Activated T-cell treated with anti-CD3 and anti-CD28 coated beads, Interleukin-2, amount 50 U/mL, for 1 hour (primary cell): ENCODE data around the gene DUSP14.
A peak's percentile ranks its signal among the peaks of the same experiment; 100 is the strongest.
"Not testable (repeated sequence)": the region's sequence is repeated elsewhere in the genome, so short reads cannot be mapped to it uniquely, and the experiment has no call there.

Source experiments
- DNase-seq: peaks from one replicate; pipeline ENCODE4 v3.0.0-alpha.2; 2020

The DUSP14 gene

GRCh38 chr17:37489197-37490001, at the start of gene DUSP14:
Gene DUSP14 (plus strand): TSS chr17:37489891. CDS start chr17:37512273, 22,382 bp downstream.
- DNase-seq, result peak; percentile 87

GRCh38 chr17:37440424-37440823, 49.3 kb upstream of the DUSP14 start:
- DNase-seq, result no peak

- not testable (repeated sequence) for DNase-seq
Measured at GRCh38 chr17:37441369-37442014, 48.2 kb upstream of the DUSP14 start.

GRCh38 chr17:37446027-37446426, 43.7 kb upstream of the DUSP14 start:
- no peak for DNase-seq

- DNase-seq, result no peak
Measured at GRCh38 chr17:37447641-37448040, 42.0 kb upstream of the DUSP14 start.

GRCh38 chr17:37450112-37450511, 39.6 kb upstream of the DUSP14 start:
- DNase-seq, result no peak

GRCh38 chr17:37457801-37458200, 31.9 kb upstream of the DUSP14 start:
- not testable (repeated sequence) for DNase-seq

GRCh38 chr17:37458805-37459204, 30.9 kb upstream of the DUSP14 start:
- DNase-seq, result no peak

GRCh38 chr17:37461668-37462067, 28.0 kb upstream of the DUSP14 start:
- DNase-seq, result no peak

- DNase-seq, result no peak
Measured at GRCh38 chr17:37462492-37462891, 27.2 kb upstream of the DUSP14 start.

GRCh38 chr17:37463039-37463438, 26.7 kb upstream of the DUSP14 start:
- DNase-seq, result no peak

GRCh38 chr17:37465069-37465616, 24.5 kb upstream of the DUSP14 start:
- no peak for DNase-seq

GRCh38 chr17:37466471-37466870, 23.2 kb upstream of the DUSP14 start:
- no peak for DNase-seq

GRCh38 chr17:37470181-37470580, 19.5 kb upstream of the DUSP14 start:
- no peak for DNase-seq

GRCh38 chr17:37475731-37476420, 13.8 kb upstream of the DUSP14 start:
- DNase-seq, result no peak

- DNase-seq, result no peak
Measured at GRCh38 chr17:37476431-37477120, 13.1 kb upstream of the DUSP14 start.

GRCh38 chr17:37478187-37478586, 11.5 kb upstream of the DUSP14 start:
- no peak for DNase-seq

- no peak for DNase-seq
Measured at GRCh38 chr17:37479025-37479424, 10.7 kb upstream of the DUSP14 start.

GRCh38 chr17:37480427-37480826, 9.3 kb upstream of the DUSP14 start:
- no peak for DNase-seq

GRCh38 chr17:37481001-37481665, 8.6 kb upstream of the DUSP14 start:
- no peak for DNase-seq

- no peak for DNase-seq
Measured at GRCh38 chr17:37483311-37484039, 6.2 kb upstream of the DUSP14 start.
